ENCODE data around the gene TMEM238. TPM values are rescaled to one million over a fixed set of nuclear protein-coding genes. Genes with fewer than 3 reads are reported as not detected.
"Not testable (repeated sequence)": the region's sequence is repeated elsewhere in the genome, so short reads cannot be mapped to it uniquely, and the experiment has no call there.

TMEM238 gene
- total and polyA plus RNA-seq, 10 of the 15 experiments (the other 5 are each of a cell fraction or from before 2014, with no cell fraction given): 0.05 to 16.9 (median 0.58) TPM; not detected in 1

DNA sequence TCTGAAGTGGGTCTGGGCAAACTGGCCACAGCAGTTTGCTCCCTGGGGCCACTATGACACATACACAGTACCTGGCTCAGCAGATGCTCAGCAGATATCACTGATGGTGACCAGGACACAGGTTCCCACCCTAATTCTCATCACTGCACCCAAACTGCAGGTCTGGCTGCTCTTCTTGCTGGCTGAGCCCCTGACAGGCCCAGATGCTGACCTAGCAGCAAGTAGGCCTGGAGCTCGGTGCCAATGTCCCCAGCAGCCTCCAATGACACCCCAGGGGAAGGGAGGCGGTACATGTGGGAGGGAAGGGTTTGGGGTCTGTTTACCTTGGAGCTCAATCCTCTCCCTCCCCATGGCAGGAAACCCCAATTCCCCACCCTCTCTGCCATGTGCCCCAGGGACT is 18.4 kb upstream of the TMEM238 start:
- peaks cover 17 to 26% of the 10 kb centered on the region in 2 experiments; a peak in 3 of 4 replicates for H3K36me3 ChIP-seq (ENCODE audit: control insufficient read depth in 2 of 2, insufficient read depth in 2 of 2, low read length in 1 of 2)
- no peak overlapping the region for H3K27ac ChIP-seq (ENCODE audit: control insufficient read depth, insufficient read depth)
- ATAC-seq (no peak), FAIRE-seq (no peak), DNase-seq (ENCODE audit: low read depth, low spot score) (no peak)
- H4K20me1 ChIP-seq (ENCODE audit: control insufficient read depth, insufficient read depth): peaks cover 3% of the 10 kb centered on the region
- CTCF ChIA-PET: no interaction called here
- RAD21 ChIA-PET (ENCODE audit: unreplicated experiment): no interaction called here
- intact Hi-C loops (cut with micrococcal nuclease; ENCODE audit: unreplicated experiment) (no loop called here), in situ Hi-C loops (cut with MboI) (no loop called here)
- SMC1A ChIA-PET (ENCODE audit: uncharacterized antibody, unreplicated experiment): no interaction called here
- TF ChIP-seq ZNF24 (IDR thresholded peaks at IDR 0.05) (no peak), RAD21 (IDR thresholded peaks at IDR 0.05; ENCODE audit: insufficient read depth, low read depth, low read length) (no peak), IKZF2 (IDR thresholded peaks at IDR 0.05) (no peak), SREBF1 (IDR thresholded peaks at IDR 0.05; ENCODE audit: low read length) (no peak), HDAC2 (IDR thresholded peaks at IDR 0.05) (no peak), DPF2 (IDR thresholded peaks at IDR 0.05) (no peak), SMARCA5 (IDR thresholded peaks at IDR 0.05) (no peak), WRNIP1 (IDR thresholded peaks at IDR 0.05; ENCODE audit: borderline replicate concordance, low read depth, low read length) (no peak), BCL3 (IDR thresholded peaks at IDR 0.05; ENCODE audit: borderline replicate concordance, insufficient read depth, low read depth, low read length, poor library complexity, severe bottlenecking) (no peak), SMC3 (IDR thresholded peaks at IDR 0.05; ENCODE audit: borderline replicate concordance, low read length) (no peak), POLR2A (IDR thresholded peaks at IDR 0.05; ENCODE audit: low read depth, low read length) (peak; percentile 39; the same call in 1 of the 2 replicates), POLR2AphosphoS5 (IDR thresholded peaks at IDR 0.05; ENCODE audit: low read length) (peak; percentile 36; the same call in 1 of the 2 replicates), CEBPZ (IDR thresholded peaks at IDR 0.05; ENCODE audit: low read depth, low read length) (no peak), ESRRA (IDR thresholded peaks at IDR 0.05; ENCODE audit: low read length) (no peak)
- TF ChIP-seq, protein P1, sequence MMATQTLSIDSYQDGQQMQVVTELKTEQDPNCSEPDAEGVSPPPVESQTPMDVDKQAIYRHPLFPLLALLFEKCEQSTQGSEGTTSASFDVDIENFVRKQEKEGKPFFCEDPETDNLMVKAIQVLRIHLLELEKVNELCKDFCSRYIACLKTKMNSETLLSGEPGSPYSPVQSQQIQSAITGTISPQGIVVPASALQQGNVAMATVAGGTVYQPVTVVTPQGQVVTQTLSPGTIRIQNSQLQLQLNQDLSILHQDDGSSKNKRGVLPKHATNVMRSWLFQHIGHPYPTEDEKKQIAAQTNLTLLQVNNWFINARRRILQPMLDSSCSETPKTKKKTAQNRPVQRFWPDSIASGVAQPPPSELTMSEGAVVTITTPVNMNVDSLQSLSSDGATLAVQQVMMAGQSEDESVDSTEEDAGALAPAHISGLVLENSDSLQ (IDR thresholded peaks at IDR 0.05): no peak
- peaks cover 40% of the 10 kb centered on the region for H3K79me2 ChIP-seq (ENCODE audit: control insufficient read depth, insufficient read depth, low read length)
- peaks cover 22% of the 10 kb centered on the region for H3K4me1 ChIP-seq (ENCODE audit: control insufficient read depth, insufficient read depth, low read length)
- POLR2A ChIA-PET: interaction anchor here (0.7 kb wide), 1 partner anchor 13 kb away, joined by 3 read pairs; no protein-coding TSS in a partner anchor
- no peak overlapping the region for H2AFZ ChIP-seq (ENCODE audit: control insufficient read depth, low read depth, low read length)
- BruUV-seq (replicated peaks): no TSS peak
- 100% methylated on average over 2 of the region's 2 CpGs for WGBS (ENCODE audit: insufficient coverage, insufficient replicate concordance, low lambda C conversion rate, missing lambda C conversion rate)
- H3K9me3 ChIP-seq (replicated peaks; ENCODE audit: control insufficient read depth, insufficient read depth, low read length): no peaks in the 10 kb centered on the region
- H3K4me3 ChIP-seq: no peak overlapping the region
- H3K27me3 ChIP-seq (replicated peaks in 1 of 2; ENCODE audit: control insufficient read depth in 2 of 2, insufficient read depth in 2 of 2, low read length in 1 of 2): no peaks in the 10 kb centered on the region
- H3K4me2 ChIP-seq (ENCODE audit: control insufficient read depth, insufficient read depth): no peak overlapping the region
- no peak overlapping the region for H3K9ac ChIP-seq (ENCODE audit: control insufficient read depth, insufficient read depth, low read length)

DNA sequence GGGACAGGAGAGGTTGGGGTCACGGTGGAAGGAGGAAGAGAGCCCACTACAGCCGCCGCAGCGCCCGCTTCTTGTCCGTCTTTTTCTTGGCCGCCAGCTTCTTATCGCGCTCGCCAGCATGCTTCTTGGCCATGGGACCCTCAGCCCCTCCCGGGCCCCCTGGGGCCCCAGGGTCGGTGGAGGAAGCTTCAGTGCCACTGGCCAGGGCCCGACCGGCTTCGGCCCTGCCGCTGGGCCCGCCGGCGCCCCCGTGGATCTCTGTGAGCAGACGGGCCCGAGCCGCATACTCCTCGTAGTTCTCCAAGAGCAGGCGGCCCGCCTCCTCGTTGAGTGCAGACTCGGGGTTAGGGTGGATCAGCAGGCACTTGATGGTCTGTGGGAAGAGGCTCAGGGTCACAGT is 17.3 kb upstream of the TMEM238 start:
- H3K9me3 ChIP-seq (replicated peaks; ENCODE audit: control insufficient read depth, insufficient read depth, low read length); H3K27ac ChIP-seq (ENCODE audit: control insufficient read depth, insufficient read depth); intact Hi-C loops (cut with micrococcal nuclease; ENCODE audit: unreplicated experiment); H3K4me2 ChIP-seq (ENCODE audit: control insufficient read depth, insufficient read depth); H4K20me1 ChIP-seq (ENCODE audit: control insufficient read depth, insufficient read depth); FAIRE-seq; H3K4me3 ChIP-seq; CTCF ChIA-PET; DNase-seq (ENCODE audit: low read depth, low spot score); in situ Hi-C loops (cut with MboI); SMC1A ChIA-PET (ENCODE audit: uncharacterized antibody, unreplicated experiment); BruUV-seq (replicated peaks); H3K27me3 ChIP-seq (replicated peaks in 1 of 2; ENCODE audit: control insufficient read depth in 2 of 2, insufficient read depth in 2 of 2, low read length in 1 of 2); ATAC-seq; RAD21 ChIA-PET (ENCODE audit: unreplicated experiment); H3K9ac ChIP-seq (ENCODE audit: control insufficient read depth, insufficient read depth, low read length); H2AFZ ChIP-seq (ENCODE audit: control insufficient read depth, low read depth, low read length); POLR2A ChIA-PET: not testable (repeated sequence)
- H3K36me3 ChIP-seq (ENCODE audit: control insufficient read depth in 2 of 2, insufficient read depth in 2 of 2, low read length in 1 of 2): peaks cover 17 to 26% of the 10 kb centered on the region in 2 experiments; a peak in 3 of 4 replicates
- peaks cover 22% of the 10 kb centered on the region for H3K4me1 ChIP-seq (ENCODE audit: control insufficient read depth, insufficient read depth, low read length)
- peaks cover 29% of the 10 kb centered on the region for H3K79me2 ChIP-seq (ENCODE audit: control insufficient read depth, insufficient read depth, low read length)
- 90% methylated on average over 16 of the region's 28 CpGs for WGBS (ENCODE audit: insufficient coverage, insufficient replicate concordance, low lambda C conversion rate, missing lambda C conversion rate)
